ENCODE data around the gene APOA4. TPM values are rescaled to one million over a fixed set of nuclear protein-coding genes. Genes with fewer than 3 reads are reported as not detected.

Gene APOA4
- total and polyA plus RNA-seq, 2 of the 13 experiments (the other 11 are each of a cell fraction or from before 2014, with no cell fraction given) = 3.8 to 7.2 TPM

GRCh38 chr11:116866804-116867455 lies 43.8 kb upstream of the APOA4 start:
- H4K20me1 ChIP-seq (ENCODE audit: insufficient read depth, low read length) = no peaks in the 10 kb centered on the region
- H3K27ac ChIP-seq (ENCODE audit: extremely low read length, insufficient read depth, low read length) = no peak overlapping the region
- peaks cover 23 to 86% of the 10 kb centered on the region in 2 experiments for H3K36me3 ChIP-seq (replicated peaks in 1 of 2; ENCODE audit: control insufficient read depth in 1 of 2, insufficient read depth in 2 of 2, low read length in 2 of 2)
- no peaks in the 10 kb centered on the region for H3K27me3 ChIP-seq (ENCODE audit: control insufficient read depth in 1 of 2, insufficient read depth in 2 of 2, low read length in 2 of 2)
- no peak overlapping the region for H2AFZ ChIP-seq (ENCODE audit: low read length)
- in situ Hi-C loops (cut with HindIII; ENCODE audit: extremely low pct_ligation_motif_present, low pct_unique_long_range_greater_than_20kb) (no loop called here), intact Hi-C loops (cut with micrococcal nuclease; ENCODE audit: unreplicated experiment) (no loop called here)
- H3K79me2 ChIP-seq (ENCODE audit: insufficient read depth, low read length) = no peaks in the 10 kb centered on the region
- no peak overlapping the region for H3K4me2 ChIP-seq (ENCODE audit: low read depth, low read length)
- H3K9ac ChIP-seq (ENCODE audit: insufficient read depth, low read depth, low read length) = no peak overlapping the region
- 96% methylated on average over 6 of the region's 6 CpGs for WGBS (ENCODE audit: low lambda C conversion rate)
- DNase-seq (ENCODE audit: low spot score) (no peak), ATAC-seq (no peak), FAIRE-seq (no peak)
- no peak for TF ChIP-seq ZBTB20 (CRISPR knock-in tag; IDR thresholded peaks at IDR 0.05; ENCODE audit: borderline replicate concordance, low read depth)
- no peaks in the 10 kb centered on the region for H3K9me3 ChIP-seq (ENCODE audit: low read length)
- no TSS peak for BruUV-seq (replicated peaks)
- ChIA-PET POLR2A (no interaction called here), CTCF (ENCODE audit: low intra/inter-chr PET ratio, low total read pairs) (no interaction called here)
- peaks cover 20% of the 10 kb centered on the region for H3K4me1 ChIP-seq (ENCODE audit: insufficient read depth, low read length)
- H3K4me3 ChIP-seq (replicated peaks in 1 of 3; ENCODE audit: insufficient read depth in 1 of 3, low read depth in 2 of 3, low read length in 3 of 3) = no peak overlapping the region

- FAIRE-seq = no peak
- 100% methylated on average over 1 of the region's 1 CpG for WGBS (ENCODE audit: low lambda C conversion rate)
- TF ChIP-seq NR2F6 (IDR thresholded peaks at IDR 0.05) (no peak), NR2F6 (CRISPR knock-in tag; IDR thresholded peaks at IDR 0.05) (no peak), ZGPAT (CRISPR knock-in tag; IDR thresholded peaks at IDR 0.05) (no peak), SMAD1 (CRISPR knock-in tag; IDR thresholded peaks at IDR 0.05; ENCODE audit: borderline replicate concordance, low read depth) (no peak), AKAP8 (CRISPR knock-in tag; IDR thresholded peaks at IDR 0.05) (no peak), STAG1 (CRISPR knock-in tag; IDR thresholded peaks at IDR 0.05) (no peak), SSRP1 (CRISPR knock-in tag; IDR thresholded peaks at IDR 0.05) (no peak), ZNF569 (CRISPR knock-in tag; IDR thresholded peaks at IDR 0.05; ENCODE audit: borderline replicate concordance) (no peak), ZNF720 (CRISPR knock-in tag; IDR thresholded peaks at IDR 0.05) (no peak), ZBTB3 (CRISPR knock-in tag; IDR thresholded peaks at IDR 0.05; ENCODE audit: borderline replicate concordance, low read depth) (no peak), JUND (CRISPR knock-in tag; IDR thresholded peaks at IDR 0.05) (no peak), MBD4 (IDR thresholded peaks at IDR 0.05; ENCODE audit: borderline replicate concordance, low read length) (no peak), REST (IDR thresholded peaks at IDR 0.05; ENCODE audit: borderline replicate concordance in 1 of 2, low read depth in 1 of 2, low read length in 2 of 2) (no peak), ZNF850 (CRISPR knock-in tag; conservative IDR thresholded peaks at IDR 0.05) (no peak)
These were observed 42.6 kb upstream of the APOA4 start for GRCh38 chr11:116865696-116866095.

More at GRCh38 chr11:116865696-116866095, 42.6 kb upstream of the APOA4 start:
- H3K9me3 ChIP-seq (ENCODE audit: low read length) = no peaks in the 10 kb centered on the region
- H3K4me3 ChIP-seq (replicated peaks in 1 of 3; ENCODE audit: insufficient read depth in 1 of 3, low read depth in 2 of 3, low read length in 3 of 3) = no peak overlapping the region
- no peak for ATAC-seq
- ChIA-PET CTCF (ENCODE audit: low intra/inter-chr PET ratio, low total read pairs) (no interaction called here), POLR2A (no interaction called here)
- H4K20me1 ChIP-seq (ENCODE audit: insufficient read depth, low read length) = no peaks in the 10 kb centered on the region
- no peak overlapping the region for H3K4me2 ChIP-seq (ENCODE audit: low read depth, low read length)
- DNase-seq (ENCODE audit: low spot score) = no peak
- no peaks in the 10 kb centered on the region for H3K79me2 ChIP-seq (ENCODE audit: insufficient read depth, low read length)
- no TSS peak for BruUV-seq (replicated peaks)
- H2AFZ ChIP-seq (ENCODE audit: low read length) = no peak overlapping the region
- H3K4me1 ChIP-seq (ENCODE audit: insufficient read depth, low read length) = peaks cover 17% of the 10 kb centered on the region
- H3K27ac ChIP-seq (ENCODE audit: extremely low read length, insufficient read depth, low read length) = no peak overlapping the region
- in situ Hi-C loops (cut with HindIII; ENCODE audit: extremely low pct_ligation_motif_present, low pct_unique_long_range_greater_than_20kb) (no loop called here), intact Hi-C loops (cut with micrococcal nuclease; ENCODE audit: unreplicated experiment) (no loop called here)
- peaks cover 26 to 80% of the 10 kb centered on the region in 2 experiments for H3K36me3 ChIP-seq (replicated peaks in 1 of 2; ENCODE audit: control insufficient read depth in 1 of 2, insufficient read depth in 2 of 2, low read length in 2 of 2)
- no peaks in the 10 kb centered on the region for H3K27me3 ChIP-seq (ENCODE audit: control insufficient read depth in 1 of 2, insufficient read depth in 2 of 2, low read length in 2 of 2)
- H3K9ac ChIP-seq (ENCODE audit: insufficient read depth, low read depth, low read length) = no peak overlapping the region

Measured in HepG2 (cell line).